IgD-negative memory B cell (primary cell): ENCODE measurements around the gene LAMTOR1. TPM values are rescaled to one million over a fixed set of nuclear protein-coding genes. Genes with fewer than 3 reads are reported as not detected.
"Not testable (repeated sequence)": the region's sequence is repeated elsewhere in the genome, so short reads cannot be mapped to it uniquely, and the experiment has no call there.

Source experiments
- H3K27ac Mint-ChIP-seq, 3 donors: one replicate each; pipeline ENCODE4 v1.8.0; 2020 to 2022; ENCODE audit warnings: mild to moderate bottlenecking in 3 of 3, mixed read lengths in 3 of 3, moderate library complexity in 1 of 3
- H3K27me3 Mint-ChIP-seq: one replicate; pipeline ENCODE4 v1.8.0; 2021; ENCODE audit warnings: mixed read lengths
- H3K36me3 Mint-ChIP-seq: one replicate; pipeline ENCODE4 v1.8.0; 2020; ENCODE audit warnings: mild to moderate bottlenecking, mixed read lengths
- H3K4me1 Mint-ChIP-seq, 3 donors: one replicate each; pipeline ENCODE4 v1.8.0; 2020 to 2022; ENCODE audit warnings: mixed read lengths in 3 of 3, mild to moderate bottlenecking in 1 of 3
- H3K4me3 Mint-ChIP-seq, 4 donors: one replicate each; pipeline ENCODE4 v1.8.0; 2020 to 2022; ENCODE audit warnings: mild to moderate bottlenecking in 4 of 4, mixed read lengths in 4 of 4, moderate library complexity in 3 of 4
- H3K9me3 Mint-ChIP-seq, 3 donors: one replicate each; pipeline ENCODE4 v1.8.0; 2020 to 2021; ENCODE audit warnings: mixed read lengths in 3 of 3, mild to moderate bottlenecking in 1 of 3
- polyA plus RNA-seq: library from polyadenylated mRNA; unstranded; fragments of 300-500 nt; fragmentation: Illumina TruSeq; gene quantifications from one replicate; pipeline ENCODE4 v1.2.3, GENCODE V29; 2021

Gene LAMTOR1
- 111 TPM for polyA plus RNA-seq

- H3K27ac Mint-ChIP-seq: peak within 1 kb of the TSS; percentile 95 to 98 (median 97)
- H3K9me3 Mint-ChIP-seq: peaks cover 0 to 2% (median 0%) of the 10 kb centered on the region in 3 donors
- H3K4me1 Mint-ChIP-seq: peaks cover 33 to 37% (median 35%) of the 10 kb centered on the region in 3 donors
- peaks cover 8% of the 10 kb centered on the region for H3K36me3 Mint-ChIP-seq
- H3K4me3 Mint-ChIP-seq: peak within 1 kb of the TSS; percentile 75 to 98 (median 92)
- H3K27me3 Mint-ChIP-seq: no peaks in the 10 kb centered on the region
Observed at GRCh38 chr11:72102946-72103753, at the start of gene LAMTOR1. Gene LAMTOR1 (minus strand): TSS chr11:72103297. CDS start chr11:72103224, 73 bp downstream.

- Mint-ChIP-seq H3K27me3 (no peaks in the 10 kb centered on the region), H3K36me3 (no peaks in the 10 kb centered on the region), H3K4me3 (no peak overlapping the region), H3K27ac (no peak overlapping the region), H3K4me1 (no peaks in the 10 kb centered on the region), H3K9me3 (no peaks in the 10 kb centered on the region)
Observed at GRCh38 chr11:72150882-72151281, 47.8 kb upstream of the LAMTOR1 start.

- peaks cover 0 to 3% (median 2%) of the 10 kb centered on the region in 3 donors for H3K4me1 Mint-ChIP-seq
- H3K27me3 Mint-ChIP-seq: peaks cover 7% of the 10 kb centered on the region
- H3K36me3 Mint-ChIP-seq: no peaks in the 10 kb centered on the region
- no peak overlapping the region for H3K27ac Mint-ChIP-seq
- no peaks in the 10 kb centered on the region for H3K9me3 Mint-ChIP-seq
- no peak overlapping the region for H3K4me3 Mint-ChIP-seq
Observed at GRCh38 chr11:72146625-72147024, 43.5 kb upstream of the LAMTOR1 start.

- Mint-ChIP-seq H3K27me3 (peaks cover 7% of the 10 kb centered on the region), H3K9me3 (no peaks in the 10 kb centered on the region), H3K4me3 (no peak overlapping the region), H3K27ac (peak overlapping the region in 1 of 3 donors; percentile 5), H3K36me3 (no peaks in the 10 kb centered on the region), H3K4me1 (peaks cover 0 to 3% (median 2%) of the 10 kb centered on the region in 3 donors)
Observed at GRCh38 chr11:72144807-72145565, 41.9 kb upstream of the LAMTOR1 start.

- not testable (repeated sequence) for H3K9me3 Mint-ChIP-seq, H3K4me1 Mint-ChIP-seq, H3K4me3 Mint-ChIP-seq, H3K27ac Mint-ChIP-seq, H3K36me3 Mint-ChIP-seq
- H3K27me3 Mint-ChIP-seq: peaks cover 15% of the 10 kb centered on the region
Observed at GRCh38 chr11:72142543-72142942, 39.4 kb upstream of the LAMTOR1 start.

GRCh38 chr11:72142086-72142485 lies 39.0 kb upstream of the LAMTOR1 start:
- H3K27me3 Mint-ChIP-seq: peaks cover 15% of the 10 kb centered on the region
- H3K4me1 Mint-ChIP-seq, H3K4me3 Mint-ChIP-seq, H3K36me3 Mint-ChIP-seq, H3K27ac Mint-ChIP-seq, H3K9me3 Mint-ChIP-seq: not testable (repeated sequence)

- Mint-ChIP-seq H3K4me3 (no peak overlapping the region), H3K36me3 (no peaks in the 10 kb centered on the region), H3K9me3 (no peaks in the 10 kb centered on the region), H3K27ac (peak overlapping the region in 1 of 3 donors; percentile 2), H3K4me1 (peaks cover 0 to 3% (median 2%) of the 10 kb centered on the region in 3 donors), H3K27me3 (peaks cover 15% of the 10 kb centered on the region)
Observed at GRCh38 chr11:72141066-72141465, 38.0 kb upstream of the LAMTOR1 start.

GRCh38 chr11:72140661-72141060 lies 37.6 kb upstream of the LAMTOR1 start:
- Mint-ChIP-seq H3K9me3 (no peaks in the 10 kb centered on the region), H3K4me3 (no peak overlapping the region), H3K27me3 (peaks cover 15% of the 10 kb centered on the region), H3K27ac (no peak overlapping the region), H3K36me3 (no peaks in the 10 kb centered on the region), H3K4me1 (peaks cover 0 to 3% (median 2%) of the 10 kb centered on the region in 3 donors)

GRCh38 chr11:72139500-72139899 lies 36.4 kb upstream of the LAMTOR1 start:
- H3K27ac Mint-ChIP-seq: no peak overlapping the region
- H3K4me3 Mint-ChIP-seq: no peak overlapping the region
- H3K27me3 Mint-ChIP-seq: peaks cover 15% of the 10 kb centered on the region
- no peaks in the 10 kb centered on the region for H3K36me3 Mint-ChIP-seq
- H3K9me3 Mint-ChIP-seq: no peaks in the 10 kb centered on the region
- H3K4me1 Mint-ChIP-seq: peaks cover 0 to 3% (median 2%) of the 10 kb centered on the region in 3 donors

GRCh38 chr11:72138821-72139390 lies 35.8 kb upstream of the LAMTOR1 start:
- Mint-ChIP-seq H3K4me3 (no peak overlapping the region), H3K4me1 (peaks cover 0 to 2% (median 1%) of the 10 kb centered on the region in 3 donors), H3K27me3 (peaks cover 13% of the 10 kb centered on the region), H3K27ac (no peak overlapping the region), H3K9me3 (no peaks in the 10 kb centered on the region), H3K36me3 (no peaks in the 10 kb centered on the region)

- no peak overlapping the region for H3K27ac Mint-ChIP-seq
- H3K4me1 Mint-ChIP-seq: no peaks in the 10 kb centered on the region
- no peaks in the 10 kb centered on the region for H3K9me3 Mint-ChIP-seq
- H3K4me3 Mint-ChIP-seq: no peak overlapping the region
- no peaks in the 10 kb centered on the region for H3K36me3 Mint-ChIP-seq
- H3K27me3 Mint-ChIP-seq: peaks cover 10% of the 10 kb centered on the region
Observed at GRCh38 chr11:72136684-72137262, 33.7 kb upstream of the LAMTOR1 start.

GRCh38 chr11:72135891-72136683 lies 33.0 kb upstream of the LAMTOR1 start:
- H3K36me3 Mint-ChIP-seq: no peaks in the 10 kb centered on the region
- no peaks in the 10 kb centered on the region for H3K4me1 Mint-ChIP-seq

GRCh38 chr11:72135473-72135872 lies 32.4 kb upstream of the LAMTOR1 start, which contains the start of gene FOLR3:
Gene FOLR3 (plus strand): TSS chr11:72135725. CDS start chr11:72135953, 228 bp downstream.
- not testable (repeated sequence) for H3K36me3 Mint-ChIP-seq, H3K4me3 Mint-ChIP-seq, H3K27ac Mint-ChIP-seq, H3K9me3 Mint-ChIP-seq, H3K4me1 Mint-ChIP-seq
- peaks cover 10% of the 10 kb centered on the region for H3K27me3 Mint-ChIP-seq

More at GRCh38 chr11:72135891-72136683, 33.0 kb upstream of the LAMTOR1 start:
- Mint-ChIP-seq H3K9me3 (no peaks in the 10 kb centered on the region), H3K27me3 (peaks cover 10% of the 10 kb centered on the region), H3K27ac (no peak overlapping the region), H3K4me3 (no peak overlapping the region)

- no peak overlapping the region for H3K27ac Mint-ChIP-seq
Observed at GRCh38 chr11:72132646-72133045, 29.5 kb upstream of the LAMTOR1 start.

More at GRCh38 chr11:72132646-72133045, 29.5 kb upstream of the LAMTOR1 start:
- peaks cover 3% of the 10 kb centered on the region for H3K36me3 Mint-ChIP-seq
- peaks cover 7% of the 10 kb centered on the region for H3K27me3 Mint-ChIP-seq
- no peak overlapping the region for H3K4me3 Mint-ChIP-seq
- peaks cover 0 to 18% (median 11%) of the 10 kb centered on the region in 3 donors for H3K9me3 Mint-ChIP-seq
- H3K4me1 Mint-ChIP-seq: no peaks in the 10 kb centered on the region
